ENCODE results near the gene C19orf47.

DNA sequence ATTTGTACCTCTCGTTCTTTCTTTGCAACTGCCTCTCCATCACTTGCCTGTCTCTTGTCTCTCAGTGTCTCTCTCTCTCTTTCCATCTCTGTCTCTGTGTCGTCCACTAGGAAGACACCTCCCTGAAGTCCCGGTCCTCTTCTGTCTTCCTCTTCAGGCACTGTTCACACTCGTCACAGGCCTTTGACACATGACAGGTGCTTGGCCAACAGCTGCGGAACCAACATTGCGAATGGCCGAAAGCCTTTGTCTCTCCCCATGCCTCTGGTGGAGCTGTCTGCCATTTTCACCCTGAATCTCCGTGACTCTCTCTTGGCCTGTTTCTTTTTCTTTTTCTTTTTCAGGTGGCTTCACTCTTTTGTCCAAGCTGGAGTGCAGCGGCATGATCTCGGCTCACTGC is 39.0 kb upstream of the C19orf47 start:
- TF ChIP-seq EZH2 (IDR thresholded peaks at IDR 0.05; ENCODE audit: insufficient read depth, poor library complexity, severe bottlenecking), result no peak
- no peak for TF ChIP-seq EZH2phosphoT487 (IDR thresholded peaks at IDR 0.05; ENCODE audit: insufficient read depth, low read depth)
